Measurements from ENCODE around the gene AFAP1. TPM values are rescaled to one million over a fixed set of nuclear protein-coding genes. Genes with fewer than 3 reads are reported as not detected.

AFAP1 gene
- total RNA-seq, 1 donor from 2014 or later: 55.6 TPM

DNA sequence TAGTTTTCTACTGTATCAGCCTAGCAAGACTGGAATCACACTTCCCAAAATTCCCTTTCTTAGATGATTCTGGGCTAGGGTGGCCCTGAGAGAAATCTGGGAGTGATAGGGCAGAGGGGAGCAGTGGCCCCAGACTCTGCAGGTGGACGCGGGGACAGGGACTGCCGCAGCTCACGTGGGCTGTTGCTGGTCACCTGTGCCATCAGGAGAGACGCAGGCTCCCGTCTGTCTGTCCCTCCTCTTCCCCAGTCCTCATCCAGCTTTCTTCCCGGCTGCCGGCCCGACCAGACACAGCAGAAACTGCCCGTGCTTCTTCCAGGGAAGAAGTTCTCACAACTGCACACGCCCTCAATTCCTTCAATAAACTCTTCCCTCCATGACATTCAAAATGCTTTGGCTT lies 86.4 kb downstream of the AFAP1 start:
- TF ChIP-seq, protein P1, sequence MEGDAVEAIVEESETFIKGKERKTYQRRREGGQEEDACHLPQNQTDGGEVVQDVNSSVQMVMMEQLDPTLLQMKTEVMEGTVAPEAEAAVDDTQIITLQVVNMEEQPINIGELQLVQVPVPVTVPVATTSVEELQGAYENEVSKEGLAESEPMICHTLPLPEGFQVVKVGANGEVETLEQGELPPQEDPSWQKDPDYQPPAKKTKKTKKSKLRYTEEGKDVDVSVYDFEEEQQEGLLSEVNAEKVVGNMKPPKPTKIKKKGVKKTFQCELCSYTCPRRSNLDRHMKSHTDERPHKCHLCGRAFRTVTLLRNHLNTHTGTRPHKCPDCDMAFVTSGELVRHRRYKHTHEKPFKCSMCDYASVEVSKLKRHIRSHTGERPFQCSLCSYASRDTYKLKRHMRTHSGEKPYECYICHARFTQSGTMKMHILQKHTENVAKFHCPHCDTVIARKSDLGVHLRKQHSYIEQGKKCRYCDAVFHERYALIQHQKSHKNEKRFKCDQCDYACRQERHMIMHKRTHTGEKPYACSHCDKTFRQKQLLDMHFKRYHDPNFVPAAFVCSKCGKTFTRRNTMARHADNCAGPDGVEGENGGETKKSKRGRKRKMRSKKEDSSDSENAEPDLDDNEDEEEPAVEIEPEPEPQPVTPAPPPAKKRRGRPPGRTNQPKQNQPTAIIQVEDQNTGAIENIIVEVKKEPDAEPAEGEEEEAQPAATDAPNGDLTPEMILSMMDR (IDR thresholded peaks at IDR 0.05; ENCODE audit: insufficient read depth, low read length, poor library complexity, severe bottlenecking): no peak
- peaks cover 1% of the 10 kb centered on the region for H3K36me3 ChIP-seq (ENCODE audit: control insufficient read depth, insufficient read depth, low read length)

DNA sequence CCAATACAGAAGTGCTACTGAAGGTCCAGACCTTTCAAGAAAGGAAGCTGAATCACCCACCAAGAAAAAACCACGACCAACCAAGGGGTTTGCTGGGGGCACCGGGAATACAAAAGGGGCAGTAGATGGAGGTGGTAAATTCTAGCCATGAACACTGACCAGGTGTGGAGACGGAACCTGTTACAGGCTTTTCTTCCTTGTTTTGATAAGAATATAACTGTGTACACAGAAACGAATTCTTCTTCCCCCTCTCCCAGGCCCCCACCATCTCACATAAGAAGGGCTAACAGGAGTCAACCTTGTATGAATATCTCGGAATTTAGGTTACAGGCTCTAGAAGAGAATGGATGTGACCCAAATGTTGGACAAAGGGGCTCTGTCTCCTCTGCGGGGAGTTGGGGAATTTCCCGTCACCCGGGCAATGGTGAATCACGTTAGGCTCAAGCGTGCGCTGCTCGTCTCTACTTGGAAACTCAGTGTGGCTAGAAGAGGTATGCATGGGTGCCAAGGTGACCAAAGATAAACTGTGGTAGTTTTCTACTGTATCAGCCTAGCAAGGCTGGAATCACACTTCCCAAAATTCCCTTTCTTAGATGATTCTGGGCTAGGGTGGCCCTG lies 87.0 kb downstream of the AFAP1 start:
- peak; percentile 51 for DNase-seq (ENCODE audit: low read depth)
- H3K4me3 ChIP-seq (ENCODE audit: low read depth, low read length): no peak overlapping the region
- peaks cover 1% of the 10 kb centered on the region for H3K36me3 ChIP-seq (ENCODE audit: control insufficient read depth, insufficient read depth, low read length)
- TF ChIP-seq, protein P1 (IDR thresholded peaks at IDR 0.05; ENCODE audit: insufficient read depth, low read length, poor library complexity, severe bottlenecking): no peak
- H3K27me3 ChIP-seq (ENCODE audit: control insufficient read depth, insufficient read depth, low read length): no peaks in the 10 kb centered on the region

More for the DNA sequence above, 86.4 kb downstream of the AFAP1 start:
- Histone ChIP-seq H3K27me3 (ENCODE audit: control insufficient read depth, insufficient read depth, low read length) (no peaks in the 10 kb centered on the region), H3K4me3 (ENCODE audit: low read depth, low read length) (no peak overlapping the region)
- no peak for DNase-seq (ENCODE audit: low read depth)

GRCh38 chr4:7850489-7850888 lies 89.2 kb downstream of the AFAP1 start:
- no peak for DNase-seq (ENCODE audit: low read depth)
- Histone ChIP-seq H3K36me3 (ENCODE audit: control insufficient read depth, insufficient read depth, low read length) (peaks cover 1% of the 10 kb centered on the region), H3K4me3 (ENCODE audit: low read depth, low read length) (no peak overlapping the region), H3K27me3 (ENCODE audit: control insufficient read depth, insufficient read depth, low read length) (no peaks in the 10 kb centered on the region)
- TF ChIP-seq, protein P1 (IDR thresholded peaks at IDR 0.05; ENCODE audit: insufficient read depth, low read length, poor library complexity, severe bottlenecking): no peak

DNA sequence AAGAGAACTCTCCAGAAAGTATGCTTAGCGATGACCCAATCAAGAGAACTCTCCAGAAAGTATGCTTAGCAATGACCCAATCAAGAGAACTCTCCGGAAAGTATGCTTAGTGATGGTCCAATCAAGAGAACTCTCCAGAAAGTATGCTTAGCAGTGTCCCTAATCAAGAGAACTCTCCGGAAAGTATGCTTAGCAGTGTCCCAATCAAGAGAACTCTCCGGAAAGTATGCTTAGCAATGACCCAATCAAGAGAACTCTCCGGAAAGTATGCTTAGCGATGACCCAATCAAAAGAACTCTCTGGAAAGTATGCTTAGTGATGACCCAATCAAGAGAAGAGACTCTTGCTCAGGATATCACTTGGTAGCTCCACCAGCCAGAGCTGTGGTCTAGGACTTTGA lies 92.5 kb downstream of the AFAP1 start:
- TF ChIP-seq, protein P1 (IDR thresholded peaks at IDR 0.05; ENCODE audit: insufficient read depth, low read length, poor library complexity, severe bottlenecking): no peak
- no peaks in the 10 kb centered on the region for H3K27me3 ChIP-seq (ENCODE audit: control insufficient read depth, insufficient read depth, low read length)
- no peak for DNase-seq (ENCODE audit: low read depth)
- peaks cover 1% of the 10 kb centered on the region for H3K36me3 ChIP-seq (ENCODE audit: control insufficient read depth, insufficient read depth, low read length)
- no peak overlapping the region for H3K4me3 ChIP-seq (ENCODE audit: low read depth, low read length)

GRCh38 chr4:7845493-7846128 lies 94.0 kb downstream of the AFAP1 start:
- TF ChIP-seq, protein P1 (IDR thresholded peaks at IDR 0.05; ENCODE audit: insufficient read depth, low read length, poor library complexity, severe bottlenecking): no peak
- DNase-seq (ENCODE audit: low read depth): no peak
- Histone ChIP-seq H3K4me3 (ENCODE audit: low read depth, low read length) (no peak overlapping the region), H3K27me3 (ENCODE audit: control insufficient read depth, insufficient read depth, low read length) (no peaks in the 10 kb centered on the region), H3K36me3 (ENCODE audit: control insufficient read depth, insufficient read depth, low read length) (no peaks in the 10 kb centered on the region)

Measured in kidney epithelial cell (primary cell).